ENCODE results near the gene TLCD4.

The TLCD4 gene

DNA sequence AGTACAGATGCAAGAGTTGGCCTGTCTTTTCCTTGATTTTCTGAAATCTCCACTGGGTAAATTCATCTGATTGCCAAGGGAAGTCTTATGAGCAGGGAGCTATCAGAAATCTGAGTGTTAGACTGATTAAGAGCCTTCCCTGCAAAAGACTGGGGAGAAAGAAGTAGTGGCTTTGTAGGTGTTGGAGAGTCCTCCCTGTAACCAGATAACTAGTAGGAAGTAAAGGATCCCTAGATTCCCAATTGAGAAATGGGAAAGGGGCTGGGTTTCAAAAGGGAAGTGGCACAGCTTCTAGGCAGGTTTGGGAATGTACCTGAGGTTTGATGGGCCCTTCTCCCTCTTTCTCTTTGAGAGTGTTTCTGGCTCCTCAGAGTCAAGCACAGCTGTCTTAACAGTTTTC, 2.1 kb downstream of the TLCD4 start:
- TF ChIP-seq, protein P1, sequence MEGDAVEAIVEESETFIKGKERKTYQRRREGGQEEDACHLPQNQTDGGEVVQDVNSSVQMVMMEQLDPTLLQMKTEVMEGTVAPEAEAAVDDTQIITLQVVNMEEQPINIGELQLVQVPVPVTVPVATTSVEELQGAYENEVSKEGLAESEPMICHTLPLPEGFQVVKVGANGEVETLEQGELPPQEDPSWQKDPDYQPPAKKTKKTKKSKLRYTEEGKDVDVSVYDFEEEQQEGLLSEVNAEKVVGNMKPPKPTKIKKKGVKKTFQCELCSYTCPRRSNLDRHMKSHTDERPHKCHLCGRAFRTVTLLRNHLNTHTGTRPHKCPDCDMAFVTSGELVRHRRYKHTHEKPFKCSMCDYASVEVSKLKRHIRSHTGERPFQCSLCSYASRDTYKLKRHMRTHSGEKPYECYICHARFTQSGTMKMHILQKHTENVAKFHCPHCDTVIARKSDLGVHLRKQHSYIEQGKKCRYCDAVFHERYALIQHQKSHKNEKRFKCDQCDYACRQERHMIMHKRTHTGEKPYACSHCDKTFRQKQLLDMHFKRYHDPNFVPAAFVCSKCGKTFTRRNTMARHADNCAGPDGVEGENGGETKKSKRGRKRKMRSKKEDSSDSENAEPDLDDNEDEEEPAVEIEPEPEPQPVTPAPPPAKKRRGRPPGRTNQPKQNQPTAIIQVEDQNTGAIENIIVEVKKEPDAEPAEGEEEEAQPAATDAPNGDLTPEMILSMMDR (conservative IDR thresholded peaks at IDR 0.05; ENCODE audit: low read depth, low read length) = no peak
- H3K36me3 ChIP-seq (ENCODE audit: insufficient read depth) = no peaks in the 10 kb centered on the region
- H3K4me3 ChIP-seq (IDR thresholded peaks at IDR 0.05; ENCODE audit: insufficient read depth, low read depth, low read length) = no peak overlapping the region
- no peak overlapping the region for H3K4me2 ChIP-seq
- no peak overlapping the region for H2AFZ ChIP-seq (ENCODE audit: low read depth)
- H3K79me2 ChIP-seq (ENCODE audit: insufficient read depth, low read depth) = no peaks in the 10 kb centered on the region
- no peaks in the 10 kb centered on the region for H3K4me1 ChIP-seq (ENCODE audit: low read depth, poor library complexity, severe bottlenecking)
- no peaks in the 10 kb centered on the region for H3K27me3 ChIP-seq (ENCODE audit: insufficient read depth, low read depth)
- H3K9ac ChIP-seq = no peak overlapping the region
- H3K27ac ChIP-seq = no peak overlapping the region
- H4K20me1 ChIP-seq (ENCODE audit: insufficient read depth) = no peaks in the 10 kb centered on the region

- no peaks in the 10 kb centered on the region for H3K36me3 ChIP-seq (ENCODE audit: insufficient read depth)
- TF ChIP-seq, protein P1 (conservative IDR thresholded peaks at IDR 0.05; ENCODE audit: low read depth, low read length) = no peak
Observed at GRCh38 chr1:95122151-95122697, 5.1 kb downstream of the TLCD4 start.

GRCh38 chr1:95124342-95124741, 7.2 kb downstream of the TLCD4 start:
- no peaks in the 10 kb centered on the region for H3K36me3 ChIP-seq (ENCODE audit: insufficient read depth)
- H3K9ac ChIP-seq = no peak overlapping the region
- H3K79me2 ChIP-seq (ENCODE audit: insufficient read depth, low read depth) = no peaks in the 10 kb centered on the region
- H4K20me1 ChIP-seq (ENCODE audit: insufficient read depth) = no peaks in the 10 kb centered on the region
- H2AFZ ChIP-seq (ENCODE audit: low read depth) = no peak overlapping the region
- no peak overlapping the region for H3K27ac ChIP-seq
- no peaks in the 10 kb centered on the region for H3K27me3 ChIP-seq (ENCODE audit: insufficient read depth, low read depth)
- H3K4me1 ChIP-seq (ENCODE audit: low read depth, poor library complexity, severe bottlenecking) = no peaks in the 10 kb centered on the region
- TF ChIP-seq, protein P1 (conservative IDR thresholded peaks at IDR 0.05; ENCODE audit: low read depth, low read length) = no peak
- no peak overlapping the region for H3K4me2 ChIP-seq
- no peak overlapping the region for H3K4me3 ChIP-seq (IDR thresholded peaks at IDR 0.05; ENCODE audit: insufficient read depth, low read depth, low read length)

More at GRCh38 chr1:95122151-95122697, 5.1 kb downstream of the TLCD4 start:
- no peaks in the 10 kb centered on the region for H3K79me2 ChIP-seq (ENCODE audit: insufficient read depth, low read depth)
- H3K4me3 ChIP-seq (IDR thresholded peaks at IDR 0.05; ENCODE audit: insufficient read depth, low read depth, low read length) = no peak overlapping the region
- no peak overlapping the region for H3K9ac ChIP-seq
- H2AFZ ChIP-seq (ENCODE audit: low read depth) = no peak overlapping the region
- H3K27me3 ChIP-seq (ENCODE audit: insufficient read depth, low read depth) = no peaks in the 10 kb centered on the region
- no peaks in the 10 kb centered on the region for H4K20me1 ChIP-seq (ENCODE audit: insufficient read depth)
- H3K4me1 ChIP-seq (ENCODE audit: low read depth, poor library complexity, severe bottlenecking) = no peaks in the 10 kb centered on the region
- no peak overlapping the region for H3K27ac ChIP-seq
- no peak overlapping the region for H3K4me2 ChIP-seq

- Histone ChIP-seq H3K9ac (no peak overlapping the region), H3K4me3 (IDR thresholded peaks at IDR 0.05; ENCODE audit: insufficient read depth, low read depth, low read length) (no peak overlapping the region), H3K27ac (no peak overlapping the region), H3K27me3 (ENCODE audit: insufficient read depth, low read depth) (no peaks in the 10 kb centered on the region), H3K79me2 (ENCODE audit: insufficient read depth, low read depth) (no peaks in the 10 kb centered on the region), H3K4me1 (ENCODE audit: low read depth, poor library complexity, severe bottlenecking) (no peaks in the 10 kb centered on the region), H3K36me3 (ENCODE audit: insufficient read depth) (no peaks in the 10 kb centered on the region), H2AFZ (ENCODE audit: low read depth) (no peak overlapping the region), H4K20me1 (ENCODE audit: insufficient read depth) (no peaks in the 10 kb centered on the region), H3K4me2 (no peak overlapping the region)
- TF ChIP-seq, protein P1 (conservative IDR thresholded peaks at IDR 0.05; ENCODE audit: low read depth, low read length) = no peak
Observed at GRCh38 chr1:95126366-95126765, 9.2 kb downstream of the TLCD4 start.
